ENCODE results near the gene FASTK. TPM values are rescaled to one million over a fixed set of nuclear protein-coding genes. Genes with fewer than 3 reads are reported as not detected.

FASTK gene
- total RNA-seq, 6 experiments from 2014 or later: 83.8 to 97.0 (median 92.4) TPM

- H3K27ac Mint-ChIP-seq: no peak overlapping the region
These were observed 5.6 kb downstream of the FASTK start for GRCh38 chr7:151074817-151075661.

GRCh38 chr7:151073990-151074389, 6.6 kb downstream of the FASTK start:
- Mint-ChIP-seq H3K4me1 (ENCODE audit: low read depth) (peaks cover 13% of the 10 kb centered on the region), H3K36me3 (ENCODE audit: low read depth) (peaks cover 19% of the 10 kb centered on the region; the same call in 1 of the 2 replicates), H3K27ac (peak overlapping the region; percentile 48; the same call in 1 of the 2 replicates), H3K27me3 (ENCODE audit: insufficient read depth) (no peaks in the 10 kb centered on the region; the same call in 1 of the 2 replicates), H3K4me3 (no peak overlapping the region), H3K9me3 (no peaks in the 10 kb centered on the region)
- TF ChIP-seq CTCF (IDR thresholded peaks at IDR 0.05): no peak
- DNase-seq: no peak

More at GRCh38 chr7:151074817-151075661, 5.6 kb downstream of the FASTK start:
- DNase-seq: no peak
- TF ChIP-seq CTCF (IDR thresholded peaks at IDR 0.05): no peak
- H3K9me3 Mint-ChIP-seq: no peaks in the 10 kb centered on the region
- peaks cover 22% of the 10 kb centered on the region for H3K4me1 Mint-ChIP-seq (ENCODE audit: low read depth)
- H3K4me3 Mint-ChIP-seq: no peak overlapping the region
- peaks cover 2% of the 10 kb centered on the region for H3K27me3 Mint-ChIP-seq (ENCODE audit: insufficient read depth)
- H3K36me3 Mint-ChIP-seq (ENCODE audit: low read depth): peaks cover 19% of the 10 kb centered on the region; the same call in 1 of the 2 replicates

- H3K27me3 Mint-ChIP-seq (ENCODE audit: insufficient read depth): peaks cover 1% of the 10 kb centered on the region; the same call in 1 of the 2 replicates
- TF ChIP-seq CTCF (IDR thresholded peaks at IDR 0.05): no peak
- peaks cover 25% of the 10 kb centered on the region; the same call in 1 of the 2 replicates for H3K36me3 Mint-ChIP-seq (ENCODE audit: low read depth)
- no peak overlapping the region for H3K27ac Mint-ChIP-seq
- no peaks in the 10 kb centered on the region for H3K9me3 Mint-ChIP-seq
- peaks cover 9% of the 10 kb centered on the region; the same call in 1 of the 2 replicates for H3K4me1 Mint-ChIP-seq (ENCODE audit: low read depth)
- DNase-seq: no peak
- H3K4me3 Mint-ChIP-seq: no peak overlapping the region
These were observed 9.4 kb downstream of the FASTK start for GRCh38 chr7:151071032-151071866.

- no peak overlapping the region for H3K4me3 Mint-ChIP-seq
- no peak overlapping the region for H3K27ac Mint-ChIP-seq
- no peaks in the 10 kb centered on the region for H3K9me3 Mint-ChIP-seq
- H3K27me3 Mint-ChIP-seq (ENCODE audit: insufficient read depth): peaks cover 1% of the 10 kb centered on the region; the same call in 1 of the 2 replicates
- no peak for DNase-seq
- TF ChIP-seq CTCF (IDR thresholded peaks at IDR 0.05): no peak
- peaks cover 18% of the 10 kb centered on the region; the same call in 1 of the 2 replicates for H3K36me3 Mint-ChIP-seq (ENCODE audit: low read depth)
- peaks cover 9% of the 10 kb centered on the region; the same call in 1 of the 2 replicates for H3K4me1 Mint-ChIP-seq (ENCODE audit: low read depth)
These were observed 10.0 kb downstream of the FASTK start for GRCh38 chr7:151070574-151070960.

- peaks cover 1% of the 10 kb centered on the region; the same call in 1 of the 2 replicates for H3K27me3 Mint-ChIP-seq (ENCODE audit: insufficient read depth)
- no peak overlapping the region for H3K4me3 Mint-ChIP-seq
- peaks cover 20% of the 10 kb centered on the region for H3K36me3 Mint-ChIP-seq (ENCODE audit: low read depth)
- no peak for TF ChIP-seq CTCF (IDR thresholded peaks at IDR 0.05)
- no peak for DNase-seq
- no peaks in the 10 kb centered on the region for H3K9me3 Mint-ChIP-seq
- H3K4me1 Mint-ChIP-seq (ENCODE audit: low read depth): peaks cover 9% of the 10 kb centered on the region; the same call in 1 of the 2 replicates
- H3K27ac Mint-ChIP-seq: no peak overlapping the region
These were observed 10.6 kb downstream of the FASTK start for GRCh38 chr7:151069841-151070573.
